HepG2 (cell line): ENCODE data around the gene KRI1. TPM values are rescaled to one million over a fixed set of nuclear protein-coding genes. Genes with fewer than 3 reads are reported as not detected.
A peak's percentile ranks its signal among the peaks of the same experiment; 100 is the strongest.

Experiments used
- ATAC-seq: fragments of 200-7000 bp; cut with Tn5 transposase; 3 replicates; pipeline ENCODE4 v1.9.1; 2020; ENCODE audit warnings: mild to moderate bottlenecking, moderate library complexity
- BruUV-seq: library from RNA; stranded (reverse); fragments of 400-500 nt; replicated peaks from 2 replicates; lab custom pipeline; 2021; lab: Mats Ljungman, UMichigan
- CTCF ChIA-PET: fragments of 300-600 bp; formaldehyde crosslinking; extraction: SDS; loops from one replicate; lab custom pipeline; 2021; ENCODE audit warnings: low total read pairs, inconsistent platforms, low intra/inter-chr PET ratio; lab: Yijun Ruan, JAX
- POLR2A ChIA-PET: fragments of 350-600 bp; sonication (Branson Sonifier 250); formaldehyde crosslinking; loops from one replicate; lab custom pipeline; 2020; ENCODE audit warnings: antibody characterized with exemption, inconsistent platforms; lab: Yijun Ruan, JAX
- DNase-seq: peaks from one replicate; pipeline ENCODE4 v3.0.0-alpha.2; 2015; ENCODE audit warnings: low spot score
- FAIRE-seq: peaks from 3 replicates; lab custom pipeline; 2011; peaks lifted over from hg19 to GRCh38; lab: Jason Lieb, UNC
- H2AFZ ChIP-seq: one replicate; pipeline ENCODE4 v1.6.1; 2011; ENCODE audit warnings: low read length, inconsistent platforms
- H3K27ac ChIP-seq: fragments of 300-600 bp; 3 replicates; pipeline ENCODE4 v1.8.0; 2011; ENCODE audit warnings: mixed run types, mild to moderate bottlenecking, mixed read lengths, low read length, inconsistent platforms; ENCODE audit not compliant: insufficient read depth; ENCODE audit errors: extremely low read length
- H3K27me3 ChIP-seq, 2 experiments: fragments of 200-600 bp in 1 of 2; 2 replicates in 1 of 2; 3 replicates in 1 of 2; pipeline versions ENCODE4 v1.6.0 to v1.8.0; 2011; ENCODE audit warnings: low read length in 2 of 2, mild to moderate bottlenecking in 2 of 2, moderate library complexity in 2 of 2, inconsistent platforms in 1 of 2; ENCODE audit not compliant: insufficient read depth in 2 of 2, control insufficient read depth in 1 of 2
- H3K36me3 ChIP-seq, 2 experiments: fragments of 200-600 bp in 1 of 2; replicated peaks in 1 of 2; 2 replicates in 1 of 2; 3 replicates in 1 of 2; pipeline versions ENCODE4 v1.5.1 to v1.8.0; 2011; ENCODE audit warnings: low read length in 2 of 2, inconsistent platforms in 1 of 2; ENCODE audit not compliant: insufficient read depth in 2 of 2, control insufficient read depth in 1 of 2
- H3K4me1 ChIP-seq: 2 replicates; pipeline ENCODE4 v1.5.1; 2012; ENCODE audit warnings: low read length, inconsistent platforms; ENCODE audit not compliant: insufficient read depth
- H3K4me2 ChIP-seq: 2 replicates; pipeline ENCODE4 v1.6.0; 2011; ENCODE audit warnings: low read depth, low read length, inconsistent platforms
- H3K4me3 ChIP-seq, 3 experiments: fragments of 200-600 bp in 1 of 3; sonication (generic), shearing (Covaris generic) in 1 of 3; replicated peaks in 1 of 3; 2 replicates each; pipeline ENCODE4 v1.5.1; 2011 to 2016; ENCODE audit warnings: low read length in 3 of 3, inconsistent platforms in 2 of 3, low read depth in 2 of 3, mild to moderate bottlenecking in 2 of 3, control low read depth in 1 of 3, mixed read lengths in 1 of 3; ENCODE audit not compliant: insufficient read depth in 1 of 3
- H3K79me2 ChIP-seq: one replicate; pipeline ENCODE4 v1.6.1; 2011; ENCODE audit warnings: low read length, inconsistent platforms; ENCODE audit not compliant: insufficient read depth
- H3K9ac ChIP-seq: 2 replicates; pipeline ENCODE4 v1.6.0; 2011; ENCODE audit warnings: mild to moderate bottlenecking, low read depth, low read length, inconsistent platforms; ENCODE audit not compliant: insufficient read depth
- H3K9me3 ChIP-seq: 2 replicates; pipeline ENCODE4 v1.5.1; 2012; ENCODE audit warnings: mild to moderate bottlenecking, low read length
- H4K20me1 ChIP-seq: 2 replicates; pipeline ENCODE4 v1.6.0; 2011; ENCODE audit warnings: inconsistent platforms, mild to moderate bottlenecking, low read length, moderate library complexity; ENCODE audit not compliant: insufficient read depth
- CERS6 ChIP-seq: sonication (generic); formaldehyde crosslinking; IDR thresholded peaks from 2 replicates; pipeline ENCODE4 v1.5.0; 2020; ENCODE audit warnings: missing genetic modification reagents
- GPBP1L1 ChIP-seq: sonication (generic); formaldehyde crosslinking; IDR thresholded peaks from 2 replicates; pipeline ENCODE4 v1.5.0; 2020; ENCODE audit warnings: mild to moderate bottlenecking, missing genetic modification reagents
- MTA1 ChIP-seq: sonication (generic); formaldehyde crosslinking; IDR thresholded peaks from 2 replicates; pipeline ENCODE4 v1.4.0; 2020; ENCODE audit warnings: missing genetic modification reagents, mild to moderate bottlenecking, borderline replicate concordance
- SETDB1 ChIP-seq: sonication (generic); formaldehyde crosslinking; IDR thresholded peaks from 2 replicates; pipeline ENCODE4 v1.5.1; 2020; ENCODE audit warnings: missing genetic modification reagents, mild to moderate bottlenecking, borderline replicate concordance
- TCF7 ChIP-seq: sonication (generic); IDR thresholded peaks from 2 replicates; pipeline ENCODE4 v1.6.1; 2016; ENCODE audit warnings: antibody characterized with exemption, low read depth
- ZNF281 ChIP-seq: sonication (generic); formaldehyde crosslinking; IDR thresholded peaks from 2 replicates; pipeline ENCODE4 v1.4.0; 2020; ENCODE audit warnings: missing genetic modification reagents, borderline replicate concordance
- ZNF501 ChIP-seq: sonication (generic); formaldehyde crosslinking; IDR thresholded peaks from 2 replicates; pipeline ENCODE4 v1.5.1; 2020; ENCODE audit warnings: mild to moderate bottlenecking, moderate library complexity, missing genetic modification reagents
- ZNF687 ChIP-seq: sonication (generic); formaldehyde crosslinking; IDR thresholded peaks from 2 replicates; pipeline ENCODE4 v1.5.1; 2020; ENCODE audit warnings: mild to moderate bottlenecking, missing genetic modification reagents, moderate library complexity
- ZNF703 ChIP-seq: sonication (generic); formaldehyde crosslinking; IDR thresholded peaks from 2 replicates; pipeline ENCODE4 v1.5.1; 2020; ENCODE audit warnings: missing genetic modification reagents, mild to moderate bottlenecking, moderate library complexity, borderline replicate concordance
- ZNF883 ChIP-seq: sonication (generic); formaldehyde crosslinking; IDR thresholded peaks from 2 replicates; pipeline ENCODE4 v1.5.1; 2020; ENCODE audit warnings: mild to moderate bottlenecking, missing genetic modification reagents; ENCODE audit errors: not compliant biosample characterization
- ZSCAN20 ChIP-seq: sonication (generic); formaldehyde crosslinking; IDR thresholded peaks from 2 replicates; pipeline ENCODE4 v1.4.0; 2020; ENCODE audit warnings: missing genetic modification reagents, mild to moderate bottlenecking, borderline replicate concordance
- WGBS: methylation state at CpG from one replicate; pipeline ENCODE4 v1.1.6; 2017; ENCODE audit warnings: low lambda C conversion rate; 5-methylcytosine and 5-hydroxymethylcytosine counted together
- in situ Hi-C: cut with HindIII; loops from 2 replicates; pipeline ENCODE4 v1.10.0; 2017; ENCODE audit warnings: low pct_unique_long_range_greater_than_20kb; ENCODE audit not compliant: extremely low pct_ligation_motif_present
- intact Hi-C: fragments of 100-400 bp; cut with micrococcal nuclease; formaldehyde crosslinking; loops from one replicate; pipeline ENCODE4 v1.10.0; 2022; ENCODE audit not compliant: unreplicated experiment
- polyA plus RNA-seq, 8 experiments: library from polyadenylated mRNA; depleted of rRNA in 3 of 8; stranded (reverse) in 7 of 8; unstranded in 1 of 8; fragments of >200 nt; fragmentation: Illumina TruSeq in 4 of 8; extraction: Trizol in 4 of 8; gene quantifications; 2 replicates each; pipeline versions ENCODE4 v1.2.1 to v1.2.3, GENCODE V29; 2011 to 2016; ENCODE audit warnings: low read depth in 4 of 8, missing spikeins in 1 of 8, mixed read lengths in 1 of 8; ENCODE audit not compliant: insufficient read depth in 1 of 8
- total RNA-seq, 5 experiments: library from RNA; depleted of rRNA; stranded (reverse); fragments of >200 nt; fragmentation: Illumina TruSeq; extraction: Trizol; gene quantifications; 2 replicates each; pipeline ENCODE4 v1.2.3, GENCODE V29; 2016; ENCODE audit warnings: low read depth in 1 of 5

KRI1 gene
- total and polyA plus RNA-seq, 2 of the 13 experiments (the other 11 are each of a cell fraction or from before 2014, with no cell fraction given): 9.1 to 11.7 TPM

GRCh38 chr19:10514211-10515145, 51.3 kb downstream of the KRI1 start (continued):
- TF ChIP-seq MTA1 (CRISPR knock-in tag): 0 out of 2 replicates have a peak, but pooled peaks have one; percentile 23
- TF ChIP-seq ZNF883 (CRISPR knock-in tag): peak; percentile 50
- TF ChIP-seq ZSCAN20 (CRISPR knock-in tag): no peak
- TF ChIP-seq ZNF687 (CRISPR knock-in tag): peak; percentile 58

- 66% methylated on average over 7 of the region's 7 CpGs for WGBS
- peaks cover 64% of the 10 kb centered on the region for H3K4me1 ChIP-seq
- DNase-seq (no peak), ATAC-seq (no peak), FAIRE-seq (no peak)
- H3K27ac ChIP-seq: no peak overlapping the region
- intact Hi-C loops (no loop called here), in situ Hi-C loops (no loop called here)
- no peak overlapping the region for H3K4me2 ChIP-seq
- ChIA-PET POLR2A (interaction anchor here (0.6 kb wide), 1 partner anchor 20 kb away, joined by 3 read pairs; no protein-coding TSS in a partner anchor), CTCF (no interaction called here)
- no peak overlapping the region for H3K4me3 ChIP-seq
- H4K20me1 ChIP-seq: no peaks in the 10 kb centered on the region
- H2AFZ ChIP-seq: no peak overlapping the region
- H3K27me3 ChIP-seq: peaks cover 11 to 52% of the 10 kb centered on the region in 2 experiments
- no peaks in the 10 kb centered on the region for H3K36me3 ChIP-seq
- H3K9ac ChIP-seq: no peak overlapping the region
- H3K79me2 ChIP-seq: no peaks in the 10 kb centered on the region
- no peaks in the 10 kb centered on the region for H3K9me3 ChIP-seq
- no TSS peak for BruUV-seq
- TF ChIP-seq ZNF281 (CRISPR knock-in tag): no peak
- no peak for TF ChIP-seq ZNF501 (CRISPR knock-in tag)
- no peak for TF ChIP-seq SETDB1 (CRISPR knock-in tag)
- TF ChIP-seq TCF7: no peak
- TF ChIP-seq GPBP1L1 (CRISPR knock-in tag): no peak
- no peak for TF ChIP-seq CERS6 (CRISPR knock-in tag)
- TF ChIP-seq ZNF703: no peak
Measured at GRCh38 chr19:10513223-10513622, 52.6 kb downstream of the KRI1 start.
